ENCODE measurements around the gene TM7SF2. TPM values are rescaled to one million over a fixed set of nuclear protein-coding genes. Genes with fewer than 3 reads are reported as not detected.
A peak's percentile ranks its signal among the peaks of the same experiment; 100 is the strongest.

TM7SF2 gene
- total and polyA plus RNA-seq, 2 of the 13 experiments (the other 11 are each of a cell fraction or from before 2014, with no cell fraction given): 56.0 to 66.9 TPM

DNA sequence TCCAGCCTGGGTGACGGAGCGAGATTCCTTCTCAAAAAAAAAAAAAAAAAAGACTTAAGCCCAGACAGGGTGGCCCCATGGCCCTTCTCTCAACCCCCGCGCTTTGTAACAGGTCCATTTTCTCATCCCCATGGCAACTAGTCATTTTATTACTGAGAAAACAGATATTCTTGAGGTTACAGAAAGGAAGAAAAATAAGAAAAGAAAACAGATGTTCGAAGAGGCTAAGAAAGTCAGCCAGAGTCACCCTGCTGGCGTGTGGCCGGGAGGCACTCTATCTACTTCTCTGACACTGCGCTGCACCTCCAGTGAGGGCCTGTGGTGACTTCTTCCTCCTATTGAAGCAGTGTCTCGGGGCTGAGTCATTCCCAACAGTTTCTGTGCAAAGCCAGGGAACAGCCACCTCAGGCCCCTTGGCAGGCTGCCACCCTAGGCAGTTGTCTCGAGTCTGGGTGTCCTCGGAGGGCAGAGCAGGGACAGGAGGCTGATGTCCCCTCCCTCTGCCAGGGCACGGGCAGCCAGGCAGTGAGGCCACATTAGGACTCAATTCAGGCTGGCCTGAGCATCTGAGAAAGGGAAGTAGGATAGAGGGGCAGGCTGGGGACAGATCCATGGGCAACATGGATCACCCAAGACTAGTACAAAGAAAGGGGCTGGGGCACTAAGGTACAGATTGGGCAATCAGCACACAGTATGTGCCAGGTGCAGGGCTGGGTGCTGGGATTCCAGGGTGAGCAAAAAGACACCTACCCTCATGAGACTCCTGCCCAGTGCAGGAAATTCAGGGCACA, 39.0 kb downstream of the TM7SF2 start (continued):
- TF ChIP-seq, protein P1, sequence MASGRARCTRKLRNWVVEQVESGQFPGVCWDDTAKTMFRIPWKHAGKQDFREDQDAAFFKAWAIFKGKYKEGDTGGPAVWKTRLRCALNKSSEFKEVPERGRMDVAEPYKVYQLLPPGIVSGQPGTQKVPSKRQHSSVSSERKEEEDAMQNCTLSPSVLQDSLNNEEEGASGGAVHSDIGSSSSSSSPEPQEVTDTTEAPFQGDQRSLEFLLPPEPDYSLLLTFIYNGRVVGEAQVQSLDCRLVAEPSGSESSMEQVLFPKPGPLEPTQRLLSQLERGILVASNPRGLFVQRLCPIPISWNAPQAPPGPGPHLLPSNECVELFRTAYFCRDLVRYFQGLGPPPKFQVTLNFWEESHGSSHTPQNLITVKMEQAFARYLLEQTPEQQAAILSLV (CRISPR knock-in tag; IDR thresholded peaks at IDR 0.05; ENCODE audit: borderline replicate concordance): no peak
- TF ChIP-seq ZMYM3 (CRISPR knock-in tag; IDR thresholded peaks at IDR 0.05) (no peak), ZKSCAN5 (CRISPR knock-in tag; IDR thresholded peaks at IDR 0.05) (no peak)
- TF ChIP-seq, protein P2, sequence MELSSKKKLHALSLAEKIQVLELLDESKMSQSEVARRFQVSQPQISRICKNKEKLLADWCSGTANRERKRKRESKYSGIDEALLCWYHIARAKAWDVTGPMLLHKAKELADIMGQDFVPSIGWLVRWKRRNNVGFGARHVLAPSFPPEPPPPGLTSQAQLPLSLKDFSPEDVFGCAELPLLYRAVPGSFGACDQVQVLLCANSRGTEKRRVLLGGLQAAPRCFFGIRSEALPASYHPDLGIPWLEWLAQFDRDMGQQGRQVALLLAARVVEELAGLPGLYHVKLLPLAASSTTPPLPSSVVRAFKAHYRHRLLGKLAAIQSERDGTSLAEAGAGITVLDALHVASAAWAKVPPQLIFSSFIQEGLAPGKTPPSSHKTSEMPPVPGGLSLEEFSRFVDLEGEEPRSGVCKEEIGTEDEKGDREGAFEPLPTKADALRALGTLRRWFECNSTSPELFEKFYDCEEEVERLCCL (CRISPR knock-in tag; IDR thresholded peaks at IDR 0.05; ENCODE audit: borderline replicate concordance): no peak

- intact Hi-C loops (cut with micrococcal nuclease; ENCODE audit: unreplicated experiment): no loop called here
- H3K27me3 ChIP-seq (ENCODE audit: control insufficient read depth in 1 of 2, insufficient read depth in 2 of 2, low read length in 2 of 2): no peaks in the 10 kb centered on the region
- TF ChIP-seq CHCHD3 (CRISPR knock-in tag; IDR thresholded peaks at IDR 0.05) (no peak), ZBTB34 (CRISPR knock-in tag; IDR thresholded peaks at IDR 0.05) (no peak), SIX4 (CRISPR knock-in tag; IDR thresholded peaks at IDR 0.05) (no peak), ARHGAP35 (CRISPR knock-in tag; IDR thresholded peaks at IDR 0.05; ENCODE audit: borderline replicate concordance) (no peak), POGZ (CRISPR knock-in tag; IDR thresholded peaks at IDR 0.05) (no peak), SNRNP70 (IDR thresholded peaks at IDR 0.05; ENCODE audit: low read depth, low read length) (no peak), ZNF343 (CRISPR knock-in tag; IDR thresholded peaks at IDR 0.05) (no peak), PCBP2 (optimal IDR thresholded peaks at IDR 0.05; ENCODE audit: low read depth, low read length, poor library complexity, severe bottlenecking) (no peak), KAT7 (CRISPR knock-in tag; IDR thresholded peaks at IDR 0.05; ENCODE audit: borderline replicate concordance) (no peak), ZNF572 (CRISPR knock-in tag; IDR thresholded peaks at IDR 0.05) (no peak)
- TF ChIP-seq, protein P3, sequence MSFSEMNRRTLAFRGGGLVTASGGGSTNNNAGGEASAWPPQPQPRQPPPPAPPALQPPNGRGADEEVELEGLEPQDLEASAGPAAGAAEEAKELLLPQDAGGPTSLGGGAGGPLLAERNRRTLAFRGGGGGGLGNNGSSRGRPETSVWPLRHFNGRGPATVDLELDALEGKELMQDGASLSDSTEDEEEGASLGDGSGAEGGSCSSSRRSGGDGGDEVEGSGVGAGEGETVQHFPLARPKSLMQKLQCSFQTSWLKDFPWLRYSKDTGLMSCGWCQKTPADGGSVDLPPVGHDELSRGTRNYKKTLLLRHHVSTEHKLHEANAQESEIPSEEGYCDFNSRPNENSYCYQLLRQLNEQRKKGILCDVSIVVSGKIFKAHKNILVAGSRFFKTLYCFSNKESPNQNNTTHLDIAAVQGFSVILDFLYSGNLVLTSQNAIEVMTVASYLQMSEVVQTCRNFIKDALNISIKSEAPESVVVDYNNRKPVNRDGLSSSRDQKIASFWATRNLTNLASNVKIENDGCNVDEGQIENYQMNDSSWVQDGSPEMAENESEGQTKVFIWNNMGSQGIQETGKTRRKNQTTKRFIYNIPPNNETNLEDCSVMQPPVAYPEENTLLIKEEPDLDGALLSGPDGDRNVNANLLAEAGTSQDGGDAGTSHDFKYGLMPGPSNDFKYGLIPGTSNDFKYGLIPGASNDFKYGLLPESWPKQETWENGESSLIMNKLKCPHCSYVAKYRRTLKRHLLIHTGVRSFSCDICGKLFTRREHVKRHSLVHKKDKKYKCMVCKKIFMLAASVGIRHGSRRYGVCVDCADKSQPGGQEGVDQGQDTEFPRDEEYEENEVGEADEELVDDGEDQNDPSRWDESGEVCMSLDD (CRISPR knock-in tag; IDR thresholded peaks at IDR 0.05; ENCODE audit: borderline replicate concordance): no peak
Observed at GRCh38 chr11:65151331-65151899, 39.7 kb downstream of the TM7SF2 start.

More at GRCh38 chr11:65151331-65151899, 39.7 kb downstream of the TM7SF2 start:
- Histone ChIP-seq H3K27ac (ENCODE audit: extremely low read length, insufficient read depth, low read length) (no peak overlapping the region), H3K4me1 (ENCODE audit: insufficient read depth, low read length) (peaks cover 36% of the 10 kb centered on the region), H3K36me3 (replicated peaks in 1 of 2; ENCODE audit: control insufficient read depth in 1 of 2, insufficient read depth in 2 of 2, low read length in 2 of 2) (no peaks in the 10 kb centered on the region), H3K9me3 (ENCODE audit: low read length) (peaks cover 5% of the 10 kb centered on the region; the same call in 1 of the 2 replicates), H3K79me2 (ENCODE audit: insufficient read depth, low read length) (no peaks in the 10 kb centered on the region), H3K9ac (ENCODE audit: insufficient read depth, low read depth, low read length) (no peak overlapping the region), H4K20me1 (ENCODE audit: insufficient read depth, low read length) (no peaks in the 10 kb centered on the region), H2AFZ (ENCODE audit: low read length) (no peak overlapping the region), H3K4me3 (replicated peaks in 1 of 3; ENCODE audit: insufficient read depth in 1 of 3, low read depth in 2 of 3, low read length in 3 of 3) (no peak overlapping the region), H3K4me2 (ENCODE audit: low read depth, low read length) (peak overlapping the region; percentile 85; the same call in 1 of the 2 replicates)
- no peak for DNase-seq (ENCODE audit: low spot score)
- 37% methylated on average over 3 of the region's 3 CpGs for WGBS (ENCODE audit: low lambda C conversion rate)
- BruUV-seq (replicated peaks): no TSS peak
- ChIA-PET POLR2A (interaction anchor here (3.0 kb wide), 1 partner anchor 17 kb away, joined by 12 read pairs; the partner anchor contains the start of gene SYVN1), CTCF (ENCODE audit: low intra/inter-chr PET ratio, low total read pairs) (no interaction called here)
- ATAC-seq: no peak
- no peak for FAIRE-seq
- in situ Hi-C loops (cut with HindIII; ENCODE audit: extremely low pct_ligation_motif_present, low pct_unique_long_range_greater_than_20kb): no loop called here

All from HepG2 (cell line).